MM.1S (cell line): ENCODE data around the gene SLC35F3.

Source experiments
- DNase-seq: peaks from one replicate; pipeline ENCODE4 v3.0.0-alpha.2; 2015
- H2AFZ ChIP-seq: fragments of 300-600 bp; sonication (generic); 2 replicates; pipeline ENCODE4 v1.6.0; 2016; ENCODE audit warnings: antibody characterized with exemption, low read length
- H3F3A ChIP-seq: fragments of 300-600 bp; sonication (generic); 2 replicates; pipeline ENCODE4 v1.6.1; 2016; ENCODE audit warnings: mild to moderate bottlenecking, antibody characterized with exemption, low read length, moderate library complexity, mixed read lengths; ENCODE audit not compliant: insufficient read depth
- H3K27ac ChIP-seq: fragments of 300-600 bp; sonication (generic); 2 replicates; pipeline ENCODE4 v1.5.1; 2016; ENCODE audit warnings: mild to moderate bottlenecking, low read length
- H3K27me3 ChIP-seq: fragments of 300-600 bp; sonication (generic); replicated peaks from 2 replicates; pipeline ENCODE4 v1.6.0; 2016; ENCODE audit warnings: low read length; ENCODE audit not compliant: insufficient read depth
- H3K36me3 ChIP-seq: fragments of 300-600 bp; sonication (generic); replicated peaks from 2 replicates; pipeline ENCODE4 v1.6.1; 2016; ENCODE audit warnings: mild to moderate bottlenecking, low read length, mixed read lengths; ENCODE audit not compliant: insufficient read depth
- H3K4me1 ChIP-seq: fragments of 300-600 bp; sonication (generic); 2 replicates; pipeline ENCODE4 v1.6.1; 2016; ENCODE audit warnings: low read length, mixed read lengths
- H3K4me2 ChIP-seq: fragments of 300-600 bp; sonication (generic); 2 replicates; pipeline ENCODE4 v1.6.0; 2016; ENCODE audit warnings: low read depth, low read length
- H3K4me3 ChIP-seq: fragments of 300-600 bp; sonication (generic); 2 replicates; pipeline ENCODE4 v1.5.1; 2016; ENCODE audit warnings: low read length, mixed read lengths
- H3K79me2 ChIP-seq: fragments of 300-600 bp; sonication (generic); 2 replicates; pipeline ENCODE4 v1.6.1; 2016; ENCODE audit warnings: mixed run types, low read length, mixed read lengths
- H3K9ac ChIP-seq: fragments of 300-600 bp; sonication (generic); 2 replicates; pipeline ENCODE4 v1.6.1; 2016; ENCODE audit warnings: low read length, mixed read lengths
- H3K9me2 ChIP-seq: fragments of 300-600 bp; sonication (generic); replicated peaks from 2 replicates; pipeline ENCODE4 v1.6.1; 2016; ENCODE audit warnings: mild to moderate bottlenecking, low read length, mixed read lengths; ENCODE audit not compliant: insufficient read depth
- H3K9me3 ChIP-seq: fragments of 300-600 bp; sonication (generic); replicated peaks from 2 replicates; pipeline ENCODE4 v1.6.1; 2016; ENCODE audit warnings: mild to moderate bottlenecking, low read length, mixed read lengths; ENCODE audit not compliant: insufficient read depth
- H4K20me1 ChIP-seq: fragments of 300-600 bp; sonication (generic); 2 replicates; pipeline ENCODE4 v1.6.1; 2016; ENCODE audit warnings: mild to moderate bottlenecking, low read length, moderate library complexity, mixed read lengths; ENCODE audit not compliant: insufficient read depth
- CTCF ChIP-seq: fragments of 300-600 bp; sonication (generic); IDR thresholded peaks from 2 replicates; pipeline ENCODE4 v1.5.1; 2016; ENCODE audit warnings: antibody characterized with exemption, low read length, mixed read lengths
- EZH2 ChIP-seq: fragments of 300-600 bp; sonication (generic); optimal IDR thresholded peaks from 2 replicates; pipeline ENCODE3; 2017; ENCODE audit warnings: low read depth, mild to moderate bottlenecking, antibody characterized with exemption, low read length, mixed read lengths
- EZH2phosphoT487 ChIP-seq: fragments of 300-600 bp; sonication (generic); IDR thresholded peaks from 2 replicates; pipeline ENCODE4 v1.6.1; 2018; ENCODE audit warnings: antibody characterized with exemption, low read length

The SLC35F3 gene

GRCh38 chr1:233904633-233905415 is at the start of gene SLC35F3:
Gene SLC35F3, plus strand, starts transcription at chr1:233904676.
- H3K36me3 ChIP-seq: no peaks in the 10 kb centered on the region
- no peaks in the 10 kb centered on the region for H3F3A ChIP-seq
- no peaks in the 10 kb centered on the region for H3K9me2 ChIP-seq
- no peaks in the 10 kb centered on the region for H3K4me1 ChIP-seq
- H3K9ac ChIP-seq: no peak within 1 kb of the TSS
- peak; percentile 77 for DNase-seq
- H3K4me2 ChIP-seq: peak within 1 kb of the TSS; percentile 62
- no peaks in the 10 kb centered on the region for H4K20me1 ChIP-seq
- no peak for TF ChIP-seq EZH2phosphoT487
- TF ChIP-seq CTCF: peak; percentile 47
- no peak for TF ChIP-seq EZH2
- H3K79me2 ChIP-seq: no peaks in the 10 kb centered on the region
- no peaks in the 10 kb centered on the region for H3K27me3 ChIP-seq
- H3K9me3 ChIP-seq: no peaks in the 10 kb centered on the region
- no peak within 1 kb of the TSS for H3K27ac ChIP-seq
- H2AFZ ChIP-seq: peak within 1 kb of the TSS; percentile 64; the same call in 1 of the 2 replicates
- peak within 1 kb of the TSS; percentile 36 for H3K4me3 ChIP-seq

- Histone ChIP-seq H3K36me3 (no peaks in the 10 kb centered on the region), H3K4me1 (no peaks in the 10 kb centered on the region), H3K9me2 (no peaks in the 10 kb centered on the region), H3F3A (no peaks in the 10 kb centered on the region), H3K4me2 (no peak overlapping the region), H3K9ac (no peak overlapping the region), H3K9me3 (no peaks in the 10 kb centered on the region), H3K27me3 (no peaks in the 10 kb centered on the region), H3K27ac (no peak overlapping the region), H3K79me2 (no peaks in the 10 kb centered on the region), H4K20me1 (no peaks in the 10 kb centered on the region), H2AFZ (no peak overlapping the region), H3K4me3 (no peak overlapping the region)
- DNase-seq: no peak
- TF ChIP-seq EZH2phosphoT487 (no peak), CTCF (no peak), EZH2 (no peak)
These were observed 45.0 kb upstream of the SLC35F3 start for GRCh38 chr1:233859446-233859845.

- H3K4me1 ChIP-seq: no peaks in the 10 kb centered on the region
- H3K79me2 ChIP-seq: no peaks in the 10 kb centered on the region
- no peak overlapping the region for H2AFZ ChIP-seq
- no peaks in the 10 kb centered on the region for H3K36me3 ChIP-seq
- TF ChIP-seq EZH2phosphoT487 (no peak), EZH2 (no peak), CTCF (no peak)
- no peaks in the 10 kb centered on the region for H3K9me2 ChIP-seq
- no peak overlapping the region for H3K27ac ChIP-seq
- H3K4me2 ChIP-seq: no peak overlapping the region
- H3K9me3 ChIP-seq: no peaks in the 10 kb centered on the region
- no peak for DNase-seq
- H3K27me3 ChIP-seq: no peaks in the 10 kb centered on the region
- no peak overlapping the region for H3K4me3 ChIP-seq
- no peaks in the 10 kb centered on the region for H4K20me1 ChIP-seq
- no peak overlapping the region for H3K9ac ChIP-seq
- no peaks in the 10 kb centered on the region for H3F3A ChIP-seq
These were observed 40.5 kb upstream of the SLC35F3 start for GRCh38 chr1:233863901-233864545.
